ENCODE measurements around the gene ELK3.

GRCh38 chr12:96208801-96209549 is 14.8 kb downstream of the ELK3 start:
- TF ChIP-seq HMG20B (CRISPR knock-in tag; IDR thresholded peaks at IDR 0.05) (no peak), ZBTB7A (IDR thresholded peaks at IDR 0.05; ENCODE audit: borderline replicate concordance, control insufficient read depth, low read depth, low read length) (no peak)
